ENCODE measurements around the gene DPP4.
"Not testable (repeated sequence)": the region's sequence is repeated elsewhere in the genome, so short reads cannot be mapped to it uniquely, and the experiment has no call there.

DPP4 gene

GRCh38 chr2:161979490-161979889, 94.5 kb downstream of the DPP4 start:
- no peak overlapping the region for H2AK5ac ChIP-seq (ENCODE audit: low read length, severe bottlenecking)

GRCh38 chr2:161977926-161978325, 96.1 kb downstream of the DPP4 start:
- WGBS = 88% methylated on average over 6 of the region's 6 CpGs
- not testable (repeated sequence) for DNase-seq

More at GRCh38 chr2:161979490-161979889, 94.5 kb downstream of the DPP4 start:
- Histone ChIP-seq H2BK5ac (ENCODE audit: low read depth, low read length, poor library complexity, severe bottlenecking) (peak overlapping the region; percentile 14), H3K4me2 (ENCODE audit: low read length, poor library complexity, severe bottlenecking) (no peak overlapping the region), H3K9me3 (ENCODE audit: control insufficient read depth, low read length) (no peaks in the 10 kb centered on the region), H3K36me3 (ENCODE audit: control insufficient read depth in 1 of 2, insufficient read depth in 2 of 2, low read depth in 1 of 2, low read length in 2 of 2) (no peaks in the 10 kb centered on the region), H2BK120ac (ENCODE audit: low read depth, low read length) (no peak overlapping the region), H4K91ac (ENCODE audit: low read length) (no peak overlapping the region), H3K27me3 (ENCODE audit: control insufficient read depth in 1 of 2, insufficient read depth in 1 of 2, low read length in 2 of 2) (no peaks in the 10 kb centered on the region), H2BK15ac (ENCODE audit: low read depth, poor library complexity, severe bottlenecking) (no peak overlapping the region), H3K18ac (ENCODE audit: low read depth in 1 of 2, low read length in 2 of 2) (no peak overlapping the region), H2AFZ (ENCODE audit: low read depth, low read length) (no peak overlapping the region), H3K14ac (ENCODE audit: low read length in 2 of 2) (no peak overlapping the region), H3K4ac (ENCODE audit: low read depth in 1 of 2, low read length in 2 of 2) (no peak overlapping the region), H3K79me1 (replicated peaks; ENCODE audit: low read length, poor library complexity, severe bottlenecking) (no peaks in the 10 kb centered on the region), H4K8ac (ENCODE audit: low read length) (no peak overlapping the region), H3K4me1 (ENCODE audit: control insufficient read depth, insufficient read depth, low read depth, low read length) (no peaks in the 10 kb centered on the region), H3K23ac (ENCODE audit: low read length in 2 of 2) (no peak overlapping the region), H3K4me3 (ENCODE audit: insufficient read depth in 1 of 2, low read depth in 1 of 2, low read length in 2 of 2) (no peak overlapping the region), H3K9ac (ENCODE audit: low read length) (no peak overlapping the region), H2BK12ac (ENCODE audit: low read length in 2 of 2) (no peak overlapping the region), H3K27ac (ENCODE audit: low read length, poor library complexity, severe bottlenecking) (no peak overlapping the region)
- no peak for DNase-seq
- WGBS = 71% methylated on average over 1 of the region's 2 CpGs

DNA sequence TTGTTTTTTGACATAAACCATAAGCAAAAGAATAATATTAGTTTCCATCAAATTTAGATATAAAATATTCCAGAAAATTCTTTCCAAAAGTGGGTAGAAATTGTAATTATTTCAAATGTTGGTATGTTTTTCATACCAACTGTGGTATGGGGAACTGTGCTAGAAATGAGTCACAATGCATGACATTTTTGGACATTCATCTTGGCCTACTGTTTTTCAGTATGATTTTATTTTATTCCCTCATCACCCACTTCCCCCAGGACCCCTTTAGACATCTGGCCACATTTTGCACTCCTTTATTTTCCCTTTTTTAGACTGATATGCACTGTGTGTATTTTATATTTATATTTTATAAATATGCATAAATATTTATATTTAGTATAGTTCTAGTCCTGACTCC, 97.1 kb downstream of the DPP4 start:
- Histone ChIP-seq H2AK5ac (ENCODE audit: low read length, severe bottlenecking) (no peak overlapping the region), H4K8ac (ENCODE audit: low read length) (no peak overlapping the region), H3K36me3 (ENCODE audit: control insufficient read depth in 1 of 2, insufficient read depth in 2 of 2, low read depth in 1 of 2, low read length in 2 of 2) (no peaks in the 10 kb centered on the region), H3K4ac (ENCODE audit: low read depth in 1 of 2, low read length in 2 of 2) (no peak overlapping the region), H3K14ac (ENCODE audit: low read length in 2 of 2) (no peak overlapping the region), H2AFZ (ENCODE audit: low read depth, low read length) (no peak overlapping the region), H3K79me1 (replicated peaks; ENCODE audit: low read length, poor library complexity, severe bottlenecking) (no peaks in the 10 kb centered on the region), H3K4me1 (ENCODE audit: control insufficient read depth, insufficient read depth, low read depth, low read length) (no peaks in the 10 kb centered on the region), H3K27ac (ENCODE audit: low read length, poor library complexity, severe bottlenecking) (no peak overlapping the region), H3K4me2 (ENCODE audit: low read length, poor library complexity, severe bottlenecking) (no peak overlapping the region), H3K23ac (ENCODE audit: low read length in 2 of 2) (no peak overlapping the region), H4K91ac (ENCODE audit: low read length) (no peak overlapping the region), H2BK15ac (ENCODE audit: low read depth, poor library complexity, severe bottlenecking) (no peak overlapping the region), H2BK120ac (ENCODE audit: low read depth, low read length) (no peak overlapping the region), H3K9ac (ENCODE audit: low read length) (no peak overlapping the region), H2BK5ac (ENCODE audit: low read depth, low read length, poor library complexity, severe bottlenecking) (no peak overlapping the region), H3K9me3 (ENCODE audit: control insufficient read depth, low read length) (no peaks in the 10 kb centered on the region), H3K4me3 (ENCODE audit: insufficient read depth in 1 of 2, low read depth in 1 of 2, low read length in 2 of 2) (no peak overlapping the region), H3K18ac (ENCODE audit: low read depth in 1 of 2, low read length in 2 of 2) (no peak overlapping the region), H3K27me3 (ENCODE audit: control insufficient read depth in 1 of 2, insufficient read depth in 1 of 2, low read length in 2 of 2) (no peaks in the 10 kb centered on the region), H2BK12ac (ENCODE audit: low read length in 2 of 2) (no peak overlapping the region)
- no peak for DNase-seq

More at GRCh38 chr2:161977926-161978325, 96.1 kb downstream of the DPP4 start:
- H3K27ac ChIP-seq (ENCODE audit: low read length, poor library complexity, severe bottlenecking); H4K8ac ChIP-seq (ENCODE audit: low read length); H3K4me3 ChIP-seq (ENCODE audit: insufficient read depth in 1 of 2, low read depth in 1 of 2, low read length in 2 of 2); H3K4ac ChIP-seq (ENCODE audit: low read depth in 1 of 2, low read length in 2 of 2); H3K79me1 ChIP-seq (replicated peaks; ENCODE audit: low read length, poor library complexity, severe bottlenecking); H3K23ac ChIP-seq (ENCODE audit: low read length in 2 of 2); H3K9ac ChIP-seq (ENCODE audit: low read length); H3K4me1 ChIP-seq (ENCODE audit: control insufficient read depth, insufficient read depth, low read depth, low read length); H2AK5ac ChIP-seq (ENCODE audit: low read length, severe bottlenecking); H2AFZ ChIP-seq (ENCODE audit: low read depth, low read length); H3K27me3 ChIP-seq (ENCODE audit: control insufficient read depth in 1 of 2, insufficient read depth in 1 of 2, low read length in 2 of 2); H2BK15ac ChIP-seq (ENCODE audit: low read depth, poor library complexity, severe bottlenecking); H3K9me3 ChIP-seq (ENCODE audit: control insufficient read depth, low read length); H3K14ac ChIP-seq (ENCODE audit: low read length in 2 of 2); H3K36me3 ChIP-seq (ENCODE audit: control insufficient read depth in 1 of 2, insufficient read depth in 2 of 2, low read depth in 1 of 2, low read length in 2 of 2); H3K4me2 ChIP-seq (ENCODE audit: low read length, poor library complexity, severe bottlenecking); H2BK5ac ChIP-seq (ENCODE audit: low read depth, low read length, poor library complexity, severe bottlenecking); H4K91ac ChIP-seq (ENCODE audit: low read length); H2BK12ac ChIP-seq (ENCODE audit: low read length in 2 of 2); H3K18ac ChIP-seq (ENCODE audit: low read depth in 1 of 2, low read length in 2 of 2); H2BK120ac ChIP-seq (ENCODE audit: low read depth, low read length): not testable (repeated sequence)

GRCh38 chr2:161976295-161976694, 97.7 kb downstream of the DPP4 start:
- no peak overlapping the region for H2BK5ac ChIP-seq (ENCODE audit: low read depth, low read length, poor library complexity, severe bottlenecking)
- H3K18ac ChIP-seq (ENCODE audit: low read depth in 1 of 2, low read length in 2 of 2) = no peak overlapping the region
- H3K14ac ChIP-seq (ENCODE audit: low read length in 2 of 2) = no peak overlapping the region
- H2BK120ac ChIP-seq (ENCODE audit: low read depth, low read length) = no peak overlapping the region
- H3K4me1 ChIP-seq (ENCODE audit: control insufficient read depth, insufficient read depth, low read depth, low read length) = no peaks in the 10 kb centered on the region
- no peak overlapping the region for H2BK12ac ChIP-seq (ENCODE audit: low read length in 2 of 2)
- 96% methylated on average over 1 of the region's 1 CpG for WGBS
- no peak overlapping the region for H3K23ac ChIP-seq (ENCODE audit: low read length in 2 of 2)
- H3K79me1 ChIP-seq (replicated peaks; ENCODE audit: low read length, poor library complexity, severe bottlenecking) = no peaks in the 10 kb centered on the region
- H3K4ac ChIP-seq (ENCODE audit: low read depth in 1 of 2, low read length in 2 of 2) = no peak overlapping the region
- H3K27me3 ChIP-seq (ENCODE audit: control insufficient read depth in 1 of 2, insufficient read depth in 1 of 2, low read length in 2 of 2) = no peaks in the 10 kb centered on the region
- no peak overlapping the region for H2AFZ ChIP-seq (ENCODE audit: low read depth, low read length)
- no peaks in the 10 kb centered on the region for H3K36me3 ChIP-seq (ENCODE audit: control insufficient read depth in 1 of 2, insufficient read depth in 2 of 2, low read depth in 1 of 2, low read length in 2 of 2)
- DNase-seq = no peak
- no peak overlapping the region for H3K4me3 ChIP-seq (ENCODE audit: insufficient read depth in 1 of 2, low read depth in 1 of 2, low read length in 2 of 2)
- no peak overlapping the region for H3K9ac ChIP-seq (ENCODE audit: low read length)
- H3K27ac ChIP-seq (ENCODE audit: low read length, poor library complexity, severe bottlenecking) = no peak overlapping the region
- no peak overlapping the region for H4K8ac ChIP-seq (ENCODE audit: low read length)
- no peak overlapping the region for H2BK15ac ChIP-seq (ENCODE audit: low read depth, poor library complexity, severe bottlenecking)
- H4K91ac ChIP-seq (ENCODE audit: low read length) = no peak overlapping the region
- no peaks in the 10 kb centered on the region for H3K9me3 ChIP-seq (ENCODE audit: control insufficient read depth, low read length)
- H3K4me2 ChIP-seq (ENCODE audit: low read length, poor library complexity, severe bottlenecking) = no peak overlapping the region
- H2AK5ac ChIP-seq (ENCODE audit: low read length, severe bottlenecking) = no peak overlapping the region
